ENCODE measurements around the gene PUM1.

Gene PUM1

GRCh38 chr1:30923597-30923996, 141.9 kb downstream of the PUM1 start:
- H3K27ac ChIP-seq: no peak overlapping the region
- TF ChIP-seq CTCF (conservative IDR thresholded peaks at IDR 0.05) (no peak), ZFX (IDR thresholded peaks at IDR 0.05) (no peak)

- H3K27ac ChIP-seq: no peak overlapping the region
- TF ChIP-seq CTCF (conservative IDR thresholded peaks at IDR 0.05) (no peak), ZFX (IDR thresholded peaks at IDR 0.05) (no peak)
These were observed 144.7 kb downstream of the PUM1 start for GRCh38 chr1:30920827-30921226.

- H3K27ac ChIP-seq: no peak overlapping the region
- TF ChIP-seq CTCF (conservative IDR thresholded peaks at IDR 0.05) (no peak), ZFX (IDR thresholded peaks at IDR 0.05) (no peak)
These were observed 146.3 kb downstream of the PUM1 start for GRCh38 chr1:30919025-30919881.

GRCh38 chr1:30916296-30916695, 149.2 kb downstream of the PUM1 start:
- no peak for TF ChIP-seq CTCF (conservative IDR thresholded peaks at IDR 0.05)
- H3K27ac ChIP-seq: no peak overlapping the region

- no peak overlapping the region for H3K27ac ChIP-seq
- TF ChIP-seq CTCF (conservative IDR thresholded peaks at IDR 0.05): no peak
- no peak for TF ChIP-seq ZFX (IDR thresholded peaks at IDR 0.05)
These were observed 149.9 kb downstream of the PUM1 start for GRCh38 chr1:30915491-30916230.

GRCh38 chr1:30914931-30915330, 150.6 kb downstream of the PUM1 start:
- TF ChIP-seq CTCF (conservative IDR thresholded peaks at IDR 0.05) (no peak), ZFX (IDR thresholded peaks at IDR 0.05) (no peak)

GRCh38 chr1:30914587-30914922, 151.0 kb downstream of the PUM1 start:
- TF ChIP-seq CTCF (conservative IDR thresholded peaks at IDR 0.05): no peak
- no peak for TF ChIP-seq ZFX (IDR thresholded peaks at IDR 0.05)
- no peak overlapping the region for H3K27ac ChIP-seq

More at GRCh38 chr1:30914931-30915330, 150.6 kb downstream of the PUM1 start:
- no peak overlapping the region for H3K27ac ChIP-seq
